OCI-LY7 (cell line): ENCODE data around the gene CMIP.

Source experiments
- EZH2phosphoT487 ChIP-seq: fragments of 200-600 bp; sonication (generic); IDR thresholded peaks from 2 replicates; pipeline ENCODE4 v1.6.1; 2018; ENCODE audit warnings: low read depth, borderline replicate concordance, mild to moderate bottlenecking, mixed run types, antibody characterized with exemption, low read length, moderate library complexity, mixed read lengths
- TF ChIP-seq, protein P1 (sequence below): fragments of 200-600 bp; sonication (generic); conservative IDR thresholded peaks from 2 replicates; pipeline ENCODE4 v1.5.1; 2014; ENCODE audit warnings: mild to moderate bottlenecking, antibody characterized with exemption, low read length, moderate library complexity, mixed read lengths

GRCh38 chr16:81520560-81521135 is 76.0 kb downstream of the CMIP start:
- TF ChIP-seq, protein P1, sequence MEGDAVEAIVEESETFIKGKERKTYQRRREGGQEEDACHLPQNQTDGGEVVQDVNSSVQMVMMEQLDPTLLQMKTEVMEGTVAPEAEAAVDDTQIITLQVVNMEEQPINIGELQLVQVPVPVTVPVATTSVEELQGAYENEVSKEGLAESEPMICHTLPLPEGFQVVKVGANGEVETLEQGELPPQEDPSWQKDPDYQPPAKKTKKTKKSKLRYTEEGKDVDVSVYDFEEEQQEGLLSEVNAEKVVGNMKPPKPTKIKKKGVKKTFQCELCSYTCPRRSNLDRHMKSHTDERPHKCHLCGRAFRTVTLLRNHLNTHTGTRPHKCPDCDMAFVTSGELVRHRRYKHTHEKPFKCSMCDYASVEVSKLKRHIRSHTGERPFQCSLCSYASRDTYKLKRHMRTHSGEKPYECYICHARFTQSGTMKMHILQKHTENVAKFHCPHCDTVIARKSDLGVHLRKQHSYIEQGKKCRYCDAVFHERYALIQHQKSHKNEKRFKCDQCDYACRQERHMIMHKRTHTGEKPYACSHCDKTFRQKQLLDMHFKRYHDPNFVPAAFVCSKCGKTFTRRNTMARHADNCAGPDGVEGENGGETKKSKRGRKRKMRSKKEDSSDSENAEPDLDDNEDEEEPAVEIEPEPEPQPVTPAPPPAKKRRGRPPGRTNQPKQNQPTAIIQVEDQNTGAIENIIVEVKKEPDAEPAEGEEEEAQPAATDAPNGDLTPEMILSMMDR: no peak
- no peak for TF ChIP-seq EZH2phosphoT487
